H1 (cell line): ENCODE measurements around the gene KIDINS220. TPM values are rescaled to one million over a fixed set of nuclear protein-coding genes. Genes with fewer than 3 reads are reported as not detected.

Experiments used
- CEBPB ChIP-seq: IDR thresholded peaks from 2 replicates; pipeline ENCODE4 v1.6.1; 2012; ENCODE audit warnings: low read depth, low read length
- GABPA ChIP-seq: IDR thresholded peaks from 2 replicates; pipeline ENCODE4 v1.6.1; 2011; ENCODE audit warnings: mild to moderate bottlenecking, low read length, moderate library complexity, borderline replicate concordance; ENCODE audit not compliant: insufficient read depth
- polyA plus RNA-seq, 7 experiments: library from polyadenylated mRNA; depleted of rRNA in 3 of 7; stranded (reverse) in 5 of 7; unstranded in 2 of 7; fragments of >200 nt in 5 of 7; fragments of 200-250 nt in 2 of 7; gene quantifications; 1 replicate in 5 of 7; 2 replicates in 1 of 7; 4 replicates in 1 of 7; pipeline versions ENCODE4 v1.2.1 to v1.2.3, GENCODE V29; 2011 to 2013; ENCODE audit warnings: missing spikeins in 2 of 7, mixed read lengths in 2 of 7
- total RNA-seq: library from RNA; stranded (reverse); fragmentation: NEBNext Ultra II Directional; extraction: Animal tissue kit (Norgen Biotek cat#: 25700); gene quantifications from 2 replicates; pipeline ENCODE4 v1.2.1, GENCODE V29; 2021
- TF ChIP-seq, protein P1 (sequence below): fragments of 300-600 bp; sonication (generic); IDR thresholded peaks from 2 replicates; pipeline ENCODE4 v1.7.1; 2012; ENCODE audit warnings: low read length, moderate library complexity, mild to moderate bottlenecking, inconsistent platforms; ENCODE audit not compliant: insufficient replicate concordance

Gene KIDINS220
- total and polyA plus RNA-seq, 2 of the 8 experiments (the other 6 are each of a cell fraction or from before 2014, with no cell fraction given): 21.2 to 27.1 TPM

GRCh38 chr2:8725838-8726237 is 111.6 kb downstream of the KIDINS220 start (continued):
- TF ChIP-seq, protein P1, sequence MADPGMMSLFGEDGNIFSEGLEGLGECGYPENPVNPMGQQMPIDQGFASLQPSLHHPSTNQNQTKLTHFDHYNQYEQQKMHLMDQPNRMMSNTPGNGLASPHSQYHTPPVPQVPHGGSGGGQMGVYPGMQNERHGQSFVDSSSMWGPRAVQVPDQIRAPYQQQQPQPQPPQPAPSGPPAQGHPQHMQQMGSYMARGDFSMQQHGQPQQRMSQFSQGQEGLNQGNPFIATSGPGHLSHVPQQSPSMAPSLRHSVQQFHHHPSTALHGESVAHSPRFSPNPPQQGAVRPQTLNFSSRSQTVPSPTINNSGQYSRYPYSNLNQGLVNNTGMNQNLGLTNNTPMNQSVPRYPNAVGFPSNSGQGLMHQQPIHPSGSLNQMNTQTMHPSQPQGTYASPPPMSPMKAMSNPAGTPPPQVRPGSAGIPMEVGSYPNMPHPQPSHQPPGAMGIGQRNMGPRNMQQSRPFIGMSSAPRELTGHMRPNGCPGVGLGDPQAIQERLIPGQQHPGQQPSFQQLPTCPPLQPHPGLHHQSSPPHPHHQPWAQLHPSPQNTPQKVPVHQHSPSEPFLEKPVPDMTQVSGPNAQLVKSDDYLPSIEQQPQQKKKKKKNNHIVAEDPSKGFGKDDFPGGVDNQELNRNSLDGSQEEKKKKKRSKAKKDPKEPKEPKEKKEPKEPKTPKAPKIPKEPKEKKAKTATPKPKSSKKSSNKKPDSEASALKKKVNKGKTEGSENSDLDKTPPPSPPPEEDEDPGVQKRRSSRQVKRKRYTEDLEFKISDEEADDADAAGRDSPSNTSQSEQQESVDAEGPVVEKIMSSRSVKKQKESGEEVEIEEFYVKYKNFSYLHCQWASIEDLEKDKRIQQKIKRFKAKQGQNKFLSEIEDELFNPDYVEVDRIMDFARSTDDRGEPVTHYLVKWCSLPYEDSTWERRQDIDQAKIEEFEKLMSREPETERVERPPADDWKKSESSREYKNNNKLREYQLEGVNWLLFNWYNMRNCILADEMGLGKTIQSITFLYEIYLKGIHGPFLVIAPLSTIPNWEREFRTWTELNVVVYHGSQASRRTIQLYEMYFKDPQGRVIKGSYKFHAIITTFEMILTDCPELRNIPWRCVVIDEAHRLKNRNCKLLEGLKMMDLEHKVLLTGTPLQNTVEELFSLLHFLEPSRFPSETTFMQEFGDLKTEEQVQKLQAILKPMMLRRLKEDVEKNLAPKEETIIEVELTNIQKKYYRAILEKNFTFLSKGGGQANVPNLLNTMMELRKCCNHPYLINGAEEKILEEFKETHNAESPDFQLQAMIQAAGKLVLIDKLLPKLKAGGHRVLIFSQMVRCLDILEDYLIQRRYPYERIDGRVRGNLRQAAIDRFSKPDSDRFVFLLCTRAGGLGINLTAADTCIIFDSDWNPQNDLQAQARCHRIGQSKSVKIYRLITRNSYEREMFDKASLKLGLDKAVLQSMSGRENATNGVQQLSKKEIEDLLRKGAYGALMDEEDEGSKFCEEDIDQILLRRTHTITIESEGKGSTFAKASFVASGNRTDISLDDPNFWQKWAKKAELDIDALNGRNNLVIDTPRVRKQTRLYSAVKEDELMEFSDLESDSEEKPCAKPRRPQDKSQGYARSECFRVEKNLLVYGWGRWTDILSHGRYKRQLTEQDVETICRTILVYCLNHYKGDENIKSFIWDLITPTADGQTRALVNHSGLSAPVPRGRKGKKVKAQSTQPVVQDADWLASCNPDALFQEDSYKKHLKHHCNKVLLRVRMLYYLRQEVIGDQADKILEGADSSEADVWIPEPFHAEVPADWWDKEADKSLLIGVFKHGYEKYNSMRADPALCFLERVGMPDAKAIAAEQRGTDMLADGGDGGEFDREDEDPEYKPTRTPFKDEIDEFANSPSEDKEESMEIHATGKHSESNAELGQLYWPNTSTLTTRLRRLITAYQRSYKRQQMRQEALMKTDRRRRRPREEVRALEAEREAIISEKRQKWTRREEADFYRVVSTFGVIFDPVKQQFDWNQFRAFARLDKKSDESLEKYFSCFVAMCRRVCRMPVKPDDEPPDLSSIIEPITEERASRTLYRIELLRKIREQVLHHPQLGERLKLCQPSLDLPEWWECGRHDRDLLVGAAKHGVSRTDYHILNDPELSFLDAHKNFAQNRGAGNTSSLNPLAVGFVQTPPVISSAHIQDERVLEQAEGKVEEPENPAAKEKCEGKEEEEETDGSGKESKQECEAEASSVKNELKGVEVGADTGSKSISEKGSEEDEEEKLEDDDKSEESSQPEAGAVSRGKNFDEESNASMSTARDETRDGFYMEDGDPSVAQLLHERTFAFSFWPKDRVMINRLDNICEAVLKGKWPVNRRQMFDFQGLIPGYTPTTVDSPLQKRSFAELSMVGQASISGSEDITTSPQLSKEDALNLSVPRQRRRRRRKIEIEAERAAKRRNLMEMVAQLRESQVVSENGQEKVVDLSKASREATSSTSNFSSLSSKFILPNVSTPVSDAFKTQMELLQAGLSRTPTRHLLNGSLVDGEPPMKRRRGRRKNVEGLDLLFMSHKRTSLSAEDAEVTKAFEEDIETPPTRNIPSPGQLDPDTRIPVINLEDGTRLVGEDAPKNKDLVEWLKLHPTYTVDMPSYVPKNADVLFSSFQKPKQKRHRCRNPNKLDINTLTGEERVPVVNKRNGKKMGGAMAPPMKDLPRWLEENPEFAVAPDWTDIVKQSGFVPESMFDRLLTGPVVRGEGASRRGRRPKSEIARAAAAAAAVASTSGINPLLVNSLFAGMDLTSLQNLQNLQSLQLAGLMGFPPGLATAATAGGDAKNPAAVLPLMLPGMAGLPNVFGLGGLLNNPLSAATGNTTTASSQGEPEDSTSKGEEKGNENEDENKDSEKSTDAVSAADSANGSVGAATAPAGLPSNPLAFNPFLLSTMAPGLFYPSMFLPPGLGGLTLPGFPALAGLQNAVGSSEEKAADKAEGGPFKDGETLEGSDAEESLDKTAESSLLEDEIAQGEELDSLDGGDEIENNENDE: no peak
- no peak for TF ChIP-seq GABPA
- no peak for TF ChIP-seq CEBPB
- TF ChIP-seq, all 59 proteins: peak for 0
